ENCODE measurements around the gene PTPRN2. TPM values are rescaled to one million over a fixed set of nuclear protein-coding genes. Genes with fewer than 3 reads are reported as not detected.
"Not testable (repeated sequence)": the region's sequence is repeated elsewhere in the genome, so short reads cannot be mapped to it uniquely, and the experiment has no call there.

The PTPRN2 gene
- total RNA-seq, 2 experiments from 2014 or later: 0.70 TPM; not detected in 1

DNA sequence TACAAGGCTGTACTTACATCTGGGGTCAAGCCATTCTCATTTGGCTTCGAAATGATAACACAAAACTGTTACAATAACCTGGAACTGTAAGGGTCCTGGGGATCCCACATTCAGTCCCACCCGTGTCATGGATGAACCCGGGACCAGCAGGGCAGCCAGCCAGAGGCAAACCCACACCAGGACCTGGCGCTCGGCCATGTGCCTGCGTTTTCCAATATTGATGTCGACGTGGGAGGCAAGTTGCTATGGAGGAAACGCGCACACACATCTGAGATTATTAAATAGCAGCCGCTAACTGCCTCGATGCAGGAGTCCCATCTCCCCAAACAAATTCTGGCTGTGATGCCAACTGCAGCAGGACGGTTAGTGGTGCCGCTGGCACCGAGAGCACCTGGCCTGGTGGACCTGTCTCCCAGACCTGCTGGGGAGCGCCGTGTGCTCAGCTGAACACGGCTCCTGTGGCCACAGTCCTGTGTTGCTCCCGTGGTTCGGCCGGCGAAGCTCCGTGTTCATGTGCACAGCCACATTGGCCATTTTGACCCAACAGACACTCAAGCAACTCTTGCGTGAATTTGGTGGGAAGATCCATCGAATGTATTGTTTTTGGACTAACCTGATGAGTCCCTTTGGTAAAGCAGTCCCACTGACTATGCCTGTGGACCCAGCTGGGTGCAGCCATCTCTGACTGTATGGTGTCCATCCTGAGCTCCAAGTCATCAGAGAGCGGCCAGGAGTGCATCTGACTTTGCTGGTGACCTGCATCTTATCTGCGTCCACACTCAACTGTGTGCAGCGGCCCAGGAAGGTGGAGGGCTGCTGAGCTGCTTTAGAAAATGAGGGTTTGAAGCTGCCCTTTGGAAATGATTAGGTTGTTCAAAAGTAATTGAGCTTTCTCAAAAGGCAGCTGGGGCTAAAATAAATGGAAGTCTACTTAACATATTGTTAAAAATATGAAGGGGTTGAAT lies 852.7 kb downstream of the PTPRN2 start:
- intact Hi-C loops (cut with micrococcal nuclease; ENCODE audit: unreplicated experiment): no loop called here
- no peak for DNase-seq (ENCODE audit: low spot score)
- no TSS peak for BruUV-seq (replicated peaks)

DNA sequence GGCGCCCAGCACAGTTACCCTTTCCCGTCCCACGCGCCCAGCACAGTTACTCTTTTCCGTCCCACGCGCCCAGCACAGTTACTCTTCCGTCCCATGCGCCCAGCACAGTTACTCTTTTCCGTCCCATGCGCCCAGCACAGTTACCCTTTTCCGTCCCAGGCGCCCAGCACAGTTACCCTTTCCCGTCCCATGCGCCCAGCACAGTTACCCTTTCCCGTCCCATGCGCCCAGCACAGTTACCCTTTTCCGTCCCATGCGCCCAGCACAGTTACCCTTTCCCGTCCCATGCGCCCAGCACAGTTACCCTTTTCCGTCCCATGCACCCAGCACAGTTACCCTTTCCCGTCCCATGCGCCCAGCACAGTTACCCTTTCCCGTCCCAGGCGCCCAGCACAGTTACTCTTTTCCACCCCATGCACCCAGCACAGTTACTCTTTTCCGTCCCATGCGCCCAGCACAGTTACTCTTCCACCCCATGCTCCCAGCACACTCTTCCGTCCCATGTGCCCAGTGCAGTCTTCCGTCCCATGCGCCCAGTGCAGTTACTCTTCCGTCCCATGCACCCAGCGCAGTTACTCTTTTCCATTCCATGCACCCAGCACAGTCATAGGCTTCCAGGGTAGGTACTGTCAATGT lies 853.7 kb downstream of the PTPRN2 start:
- BruUV-seq (replicated peaks); H2AFZ ChIP-seq (ENCODE audit: low read length); H3K9me3 ChIP-seq (ENCODE audit: low read length); H3K79me2 ChIP-seq (ENCODE audit: insufficient read depth, low read depth, low read length); intact Hi-C loops (cut with micrococcal nuclease; ENCODE audit: unreplicated experiment); DNase-seq (ENCODE audit: low spot score); H3K4me1 ChIP-seq (ENCODE audit: insufficient read depth, low read length, poor library complexity, severe bottlenecking); H3K4me2 ChIP-seq (ENCODE audit: low read length); H4K20me1 ChIP-seq (ENCODE audit: insufficient read depth, low read length); H3K9me2 ChIP-seq (ENCODE audit: insufficient read depth, low read length); POLR2A ChIA-PET; CTCF ChIA-PET (ENCODE audit: unreplicated experiment); H3K27ac ChIP-seq (ENCODE audit: low read depth, low read length, poor library complexity, severe bottlenecking); H3K36me3 ChIP-seq (ENCODE audit: insufficient read depth, low read length); H3K4me3 ChIP-seq (ENCODE audit: low read depth, low read length, poor library complexity, severe bottlenecking): not testable (repeated sequence)

More for the DNA sequence above, 852.7 kb downstream of the PTPRN2 start:
- Histone ChIP-seq H3K79me2 (ENCODE audit: insufficient read depth, low read depth, low read length) (no peaks in the 10 kb centered on the region), H3K36me3 (ENCODE audit: insufficient read depth, low read length) (no peaks in the 10 kb centered on the region), H4K20me1 (ENCODE audit: insufficient read depth, low read length) (no peaks in the 10 kb centered on the region), H3K27ac (ENCODE audit: low read depth, low read length, poor library complexity, severe bottlenecking) (no peak overlapping the region), H3K9me3 (ENCODE audit: low read length) (no peaks in the 10 kb centered on the region), H2AFZ (ENCODE audit: low read length) (no peak overlapping the region), H3K4me1 (ENCODE audit: insufficient read depth, low read length, poor library complexity, severe bottlenecking) (no peaks in the 10 kb centered on the region), H3K9me2 (ENCODE audit: insufficient read depth, low read length) (no peaks in the 10 kb centered on the region), H3K4me2 (ENCODE audit: low read length) (no peak overlapping the region), H3K4me3 (ENCODE audit: low read depth, low read length, poor library complexity, severe bottlenecking) (no peak overlapping the region)
- TF ChIP-seq, protein P1, sequence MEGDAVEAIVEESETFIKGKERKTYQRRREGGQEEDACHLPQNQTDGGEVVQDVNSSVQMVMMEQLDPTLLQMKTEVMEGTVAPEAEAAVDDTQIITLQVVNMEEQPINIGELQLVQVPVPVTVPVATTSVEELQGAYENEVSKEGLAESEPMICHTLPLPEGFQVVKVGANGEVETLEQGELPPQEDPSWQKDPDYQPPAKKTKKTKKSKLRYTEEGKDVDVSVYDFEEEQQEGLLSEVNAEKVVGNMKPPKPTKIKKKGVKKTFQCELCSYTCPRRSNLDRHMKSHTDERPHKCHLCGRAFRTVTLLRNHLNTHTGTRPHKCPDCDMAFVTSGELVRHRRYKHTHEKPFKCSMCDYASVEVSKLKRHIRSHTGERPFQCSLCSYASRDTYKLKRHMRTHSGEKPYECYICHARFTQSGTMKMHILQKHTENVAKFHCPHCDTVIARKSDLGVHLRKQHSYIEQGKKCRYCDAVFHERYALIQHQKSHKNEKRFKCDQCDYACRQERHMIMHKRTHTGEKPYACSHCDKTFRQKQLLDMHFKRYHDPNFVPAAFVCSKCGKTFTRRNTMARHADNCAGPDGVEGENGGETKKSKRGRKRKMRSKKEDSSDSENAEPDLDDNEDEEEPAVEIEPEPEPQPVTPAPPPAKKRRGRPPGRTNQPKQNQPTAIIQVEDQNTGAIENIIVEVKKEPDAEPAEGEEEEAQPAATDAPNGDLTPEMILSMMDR (conservative IDR thresholded peaks at IDR 0.05; ENCODE audit: low read length): no peak
- TF ChIP-seq EZH2phosphoT487 (IDR thresholded peaks at IDR 0.05; ENCODE audit: borderline replicate concordance, low read depth, low read length): no peak
- ChIA-PET CTCF (ENCODE audit: unreplicated experiment) (no interaction called here), POLR2A (no interaction called here)

DNA sequence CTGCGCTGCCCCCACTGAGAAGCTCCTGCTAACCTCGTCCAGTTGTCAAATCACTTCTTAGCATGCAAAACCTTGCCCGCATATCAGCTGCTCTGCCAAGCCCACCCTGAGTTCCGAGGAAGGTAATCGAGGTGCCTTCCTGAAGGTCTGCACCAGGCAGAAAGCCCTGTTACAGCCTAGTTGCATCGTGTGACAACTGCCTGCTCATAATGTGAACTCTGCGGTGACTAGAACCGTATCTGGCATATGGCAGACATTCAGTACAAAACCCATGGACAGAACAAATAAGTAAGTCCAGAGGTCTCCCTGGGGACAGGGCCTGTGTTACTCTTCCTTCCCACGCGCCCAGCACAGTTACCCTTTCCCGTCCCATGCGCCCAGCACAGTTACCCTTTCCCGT lies 856.5 kb downstream of the PTPRN2 start:
- no peak overlapping the region for H3K4me3 ChIP-seq (ENCODE audit: low read depth, low read length, poor library complexity, severe bottlenecking)
- BruUV-seq (replicated peaks): no TSS peak
- DNase-seq (ENCODE audit: low spot score): no peak
- no peaks in the 10 kb centered on the region for H4K20me1 ChIP-seq (ENCODE audit: insufficient read depth, low read length)
- no peak overlapping the region for H2AFZ ChIP-seq (ENCODE audit: low read length)
- no peaks in the 10 kb centered on the region for H3K9me2 ChIP-seq (ENCODE audit: insufficient read depth, low read length)
- CTCF ChIA-PET (ENCODE audit: unreplicated experiment): no interaction called here
- H3K36me3 ChIP-seq (ENCODE audit: insufficient read depth, low read length): no peaks in the 10 kb centered on the region
- no peak for TF ChIP-seq EZH2phosphoT487 (IDR thresholded peaks at IDR 0.05; ENCODE audit: borderline replicate concordance, low read depth, low read length)
- TF ChIP-seq, protein P1 (conservative IDR thresholded peaks at IDR 0.05; ENCODE audit: low read length): no peak
- no peak overlapping the region for H3K27ac ChIP-seq (ENCODE audit: low read depth, low read length, poor library complexity, severe bottlenecking)
- H3K79me2 ChIP-seq (ENCODE audit: insufficient read depth, low read depth, low read length): no peaks in the 10 kb centered on the region
- H3K4me2 ChIP-seq (ENCODE audit: low read length): no peak overlapping the region
- no peaks in the 10 kb centered on the region for H3K9me3 ChIP-seq (ENCODE audit: low read length)
- intact Hi-C loops (cut with micrococcal nuclease; ENCODE audit: unreplicated experiment): no loop called here
- POLR2A ChIA-PET: no interaction called here
- H3K4me1 ChIP-seq (ENCODE audit: insufficient read depth, low read length, poor library complexity, severe bottlenecking): no peaks in the 10 kb centered on the region

All from OCI-LY7 (cell line).